GM23338 (cell line): ENCODE data around the gene IRAK2. TPM values are rescaled to one million over a fixed set of nuclear protein-coding genes. Genes with fewer than 3 reads are reported as not detected.
A peak's percentile ranks its signal among the peaks of the same experiment; 100 is the strongest.

Source experiments
- ATAC-seq: fragments of 200-7000 bp; cut with Tn5 transposase; 3 replicates; pipeline ENCODE4 v1.9.1; 2020
- DNase-seq: peaks from one replicate; pipeline ENCODE4 v3.0.0-alpha.2; 2015; ENCODE audit warnings: low spot score
- H2AFZ ChIP-seq: fragments of 200-600 bp; sonication (generic); 2 replicates; pipeline ENCODE4 v1.8.0; 2016; ENCODE audit warnings: antibody characterized with exemption, mild to moderate bottlenecking, moderate library complexity
- H3F3A ChIP-seq: fragments of 200-600 bp; sonication (generic); replicated peaks from 2 replicates; pipeline ENCODE4 v1.8.0; 2017; ENCODE audit warnings: antibody characterized with exemption, mixed run types, low read depth
- H3K27ac ChIP-seq: fragments of 200-600 bp; sonication (generic); 2 replicates; pipeline ENCODE4 v1.6.1; 2016; ENCODE audit warnings: low read depth
- H3K27me3 ChIP-seq: fragments of 200-600 bp; sonication (generic); 2 replicates; pipeline ENCODE4 v1.8.0; 2016; ENCODE audit warnings: mild to moderate bottlenecking, mixed run types, moderate library complexity; ENCODE audit not compliant: insufficient read depth
- H3K36me3 ChIP-seq: fragments of 200-600 bp; sonication (generic); 2 replicates; pipeline ENCODE4 v1.8.0; 2016; ENCODE audit warnings: mild to moderate bottlenecking; ENCODE audit not compliant: insufficient read depth
- H3K4me1 ChIP-seq: fragments of 200-600 bp; sonication (generic); 2 replicates; pipeline ENCODE4 v1.8.0; 2016; ENCODE audit warnings: mild to moderate bottlenecking, moderate library complexity; ENCODE audit not compliant: insufficient read depth
- H3K4me2 ChIP-seq: fragments of 200-600 bp; sonication (generic); 2 replicates; pipeline ENCODE4 v1.7.1; 2017; ENCODE audit warnings: mixed run types
- H3K4me3 ChIP-seq: fragments of 200-600 bp; sonication (generic); 2 replicates; pipeline ENCODE4 v1.6.1; 2016; ENCODE audit warnings: mixed run types
- H3K79me2 ChIP-seq: fragments of 200-600 bp; sonication (generic); replicated peaks from 2 replicates; pipeline ENCODE4 v1.8.0; 2017; ENCODE audit warnings: mild to moderate bottlenecking; ENCODE audit not compliant: insufficient read depth
- H3K9me2 ChIP-seq: fragments of 200-600 bp; sonication (generic); 2 replicates; pipeline ENCODE4 v1.8.0; 2017; ENCODE audit not compliant: insufficient read depth
- H4K20me1 ChIP-seq: fragments of 200-600 bp; sonication (generic); replicated peaks from 2 replicates; pipeline ENCODE4 v1.8.0; 2017; ENCODE audit warnings: mild to moderate bottlenecking; ENCODE audit not compliant: insufficient read depth
- H3K27ac Mint-ChIP-seq: 2 replicates; pipeline ENCODE4 v1.8.0; 2020; ENCODE audit warnings: inconsistent platforms, mild to moderate bottlenecking, moderate library complexity, mixed read lengths
- H3K27me3 Mint-ChIP-seq: 3 replicates; pipeline ENCODE4 v1.8.0; 2022; ENCODE audit warnings: low read depth, mild to moderate bottlenecking, moderate library complexity, mixed read lengths, inconsistent platforms; ENCODE audit not compliant: insufficient read depth, poor library complexity
- H3K36me3 Mint-ChIP-seq: 3 replicates; pipeline ENCODE4 v1.8.0; 2021; ENCODE audit warnings: low read depth, mild to moderate bottlenecking, inconsistent platforms, moderate library complexity, mixed read lengths
- H3K4me1 Mint-ChIP-seq: 3 replicates; pipeline ENCODE4 v1.8.0; 2020; ENCODE audit warnings: mild to moderate bottlenecking, inconsistent platforms, mixed read lengths
- H3K4me3 Mint-ChIP-seq: 3 replicates; pipeline ENCODE4 v1.8.0; 2021; ENCODE audit warnings: moderate library complexity, mild to moderate bottlenecking, inconsistent platforms, mixed read lengths
- H3K9me3 Mint-ChIP-seq: 3 replicates; pipeline ENCODE4 v1.8.0; 2020; ENCODE audit warnings: moderate library complexity, mild to moderate bottlenecking, inconsistent platforms, mixed read lengths
- CREB1 ChIP-seq: fragments of 250-450 bp; sonication (Bioruptor Pico); IDR thresholded peaks from 2 replicates; pipeline ENCODE4 v1.5.0; 2020; ENCODE audit warnings: low read depth, mild to moderate bottlenecking, moderate library complexity
- EZH2 ChIP-seq: fragments of 200-600 bp; sonication (generic); IDR thresholded peaks from one replicate; pipeline ENCODE4 v1.8.0; 2017; ENCODE audit warnings: antibody characterized with exemption, mild to moderate bottlenecking, low read depth; ENCODE audit not compliant: unreplicated experiment
- EZH2phosphoT487 ChIP-seq: fragments of 200-600 bp; sonication (generic); IDR thresholded peaks from one replicate; pipeline ENCODE4 v1.8.1; 2018; ENCODE audit warnings: antibody characterized with exemption; ENCODE audit not compliant: unreplicated experiment
- JUNB ChIP-seq: IDR thresholded peaks from one replicate; pipeline ENCODE4 v1.6.1; 2016; ENCODE audit warnings: antibody characterized with exemption; ENCODE audit not compliant: unreplicated experiment
- NANOG ChIP-seq: IDR thresholded peaks from 2 replicates; pipeline ENCODE4 v1.6.1; 2016; ENCODE audit warnings: antibody characterized with exemption, borderline replicate concordance
- POLR2AphosphoS5 ChIP-seq: IDR thresholded peaks from 2 replicates; pipeline ENCODE4 v1.6.1; 2016; ENCODE audit warnings: antibody characterized with exemption, low read depth
- polyA plus RNA-seq: library from polyadenylated mRNA; unstranded; fragments of >200 nt; fragmentation: Nextera tagmentation; extraction: Ambion mirVana; gene quantifications from 2 replicates; pipeline ENCODE4 v1.2.1, GENCODE V29; 2016
- total RNA-seq: library from RNA; depleted of rRNA; stranded (reverse); fragments of >200 nt; shearing (Covaris generic); gene quantifications from 2 replicates; pipeline ENCODE4 v1.2.3, GENCODE V29; 2014
- TF ChIP-seq, protein P1 (sequence below): IDR thresholded peaks from 2 replicates; pipeline ENCODE4 v1.6.1; 2016; ENCODE audit warnings: antibody characterized with exemption
- TF ChIP-seq, protein P2 (sequence below), 2 experiments: fragments of 200-600 bp in 1 of 2; sonication (generic) in 1 of 2; conservative IDR thresholded peaks; 2 replicates each; pipeline versions ENCODE4 v1.5.1 to v1.6.1; 2016 to 2017; ENCODE audit warnings: antibody characterized with exemption in 2 of 2, low read depth in 2 of 2, mild to moderate bottlenecking in 2 of 2, moderate library complexity in 1 of 2
- TF ChIP-seq, protein P3 (sequence below): IDR thresholded peaks from one replicate; pipeline ENCODE4 v1.6.1; 2018; ENCODE audit warnings: antibody characterized with exemption; ENCODE audit not compliant: unreplicated experiment

Gene IRAK2
- total and polyA plus RNA-seq, 2 experiments from 2014 or later: 0.37 to 1.4 TPM

DNA sequence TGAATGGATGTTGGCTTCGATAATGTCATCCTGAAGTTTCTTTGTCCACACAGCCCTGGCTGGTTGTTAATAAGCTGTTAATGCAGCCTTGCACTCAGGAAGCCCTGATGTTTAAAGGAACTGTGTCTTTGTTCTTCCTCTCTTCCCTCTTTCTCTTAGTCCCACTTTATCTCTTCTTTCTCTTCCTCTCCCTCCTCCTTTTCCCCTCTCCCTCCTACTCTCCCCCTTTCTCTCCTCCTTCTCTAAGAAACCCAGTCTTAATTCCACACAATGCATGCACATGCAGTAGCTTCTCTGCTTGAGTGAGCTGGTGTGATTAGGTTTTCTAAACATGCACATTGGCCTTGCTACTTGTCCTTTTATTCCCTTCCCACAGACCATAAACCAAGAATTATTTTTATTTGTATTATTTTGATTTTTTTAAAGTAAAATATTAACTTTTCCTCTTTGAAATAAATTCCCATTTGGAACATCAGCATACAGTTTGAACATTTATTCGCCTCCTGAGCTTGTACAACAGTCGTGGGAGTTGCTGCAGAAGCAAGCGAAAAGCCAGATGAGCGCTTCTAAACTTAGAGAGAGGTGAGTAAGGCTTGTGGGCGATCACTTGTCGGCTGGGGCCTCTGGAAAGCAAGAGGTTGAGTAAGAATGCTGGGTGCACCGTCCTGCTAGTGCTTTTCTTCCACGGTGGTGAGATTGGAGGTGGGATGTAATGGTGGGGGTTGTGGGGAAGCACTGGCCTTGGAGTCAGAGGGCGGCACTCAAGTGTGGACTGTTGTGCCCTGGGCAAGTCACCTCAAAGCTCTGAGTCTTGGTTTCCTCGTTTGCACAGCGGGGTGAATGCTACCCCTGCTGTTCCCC is 120.8 kb downstream of the IRAK2 start:
- Mint-ChIP-seq H3K27me3 (peaks cover 5% of the 10 kb centered on the region), H3K4me1 (peaks cover 15% of the 10 kb centered on the region), H3K4me3 (no peak overlapping the region), H3K9me3 (no peaks in the 10 kb centered on the region), H3K27ac (peak overlapping the region; percentile 72; the same call in 1 of the 2 replicates), H3K36me3 (peaks cover 21% of the 10 kb centered on the region)
- Histone ChIP-seq H2AFZ (no peak overlapping the region), H3F3A (no peaks in the 10 kb centered on the region), H3K4me2 (no peak overlapping the region), H3K4me3 (no peak overlapping the region), H3K79me2 (no peaks in the 10 kb centered on the region), H3K4me1 (peaks cover 8% of the 10 kb centered on the region; the same call in 1 of the 2 replicates), H4K20me1 (no peaks in the 10 kb centered on the region), H3K27me3 (no peaks in the 10 kb centered on the region), H3K36me3 (peaks cover 3% of the 10 kb centered on the region; the same call in 1 of the 2 replicates), H3K9me2 (no peaks in the 10 kb centered on the region), H3K27ac (no peak overlapping the region)
- ATAC-seq (no peak), DNase-seq (no peak)
- TF ChIP-seq NANOG: no peak
- TF ChIP-seq, protein P1, sequence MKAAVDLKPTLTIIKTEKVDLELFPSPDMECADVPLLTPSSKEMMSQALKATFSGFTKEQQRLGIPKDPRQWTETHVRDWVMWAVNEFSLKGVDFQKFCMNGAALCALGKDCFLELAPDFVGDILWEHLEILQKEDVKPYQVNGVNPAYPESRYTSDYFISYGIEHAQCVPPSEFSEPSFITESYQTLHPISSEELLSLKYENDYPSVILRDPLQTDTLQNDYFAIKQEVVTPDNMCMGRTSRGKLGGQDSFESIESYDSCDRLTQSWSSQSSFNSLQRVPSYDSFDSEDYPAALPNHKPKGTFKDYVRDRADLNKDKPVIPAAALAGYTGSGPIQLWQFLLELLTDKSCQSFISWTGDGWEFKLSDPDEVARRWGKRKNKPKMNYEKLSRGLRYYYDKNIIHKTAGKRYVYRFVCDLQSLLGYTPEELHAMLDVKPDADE: no peak
- TF ChIP-seq, protein P2, sequence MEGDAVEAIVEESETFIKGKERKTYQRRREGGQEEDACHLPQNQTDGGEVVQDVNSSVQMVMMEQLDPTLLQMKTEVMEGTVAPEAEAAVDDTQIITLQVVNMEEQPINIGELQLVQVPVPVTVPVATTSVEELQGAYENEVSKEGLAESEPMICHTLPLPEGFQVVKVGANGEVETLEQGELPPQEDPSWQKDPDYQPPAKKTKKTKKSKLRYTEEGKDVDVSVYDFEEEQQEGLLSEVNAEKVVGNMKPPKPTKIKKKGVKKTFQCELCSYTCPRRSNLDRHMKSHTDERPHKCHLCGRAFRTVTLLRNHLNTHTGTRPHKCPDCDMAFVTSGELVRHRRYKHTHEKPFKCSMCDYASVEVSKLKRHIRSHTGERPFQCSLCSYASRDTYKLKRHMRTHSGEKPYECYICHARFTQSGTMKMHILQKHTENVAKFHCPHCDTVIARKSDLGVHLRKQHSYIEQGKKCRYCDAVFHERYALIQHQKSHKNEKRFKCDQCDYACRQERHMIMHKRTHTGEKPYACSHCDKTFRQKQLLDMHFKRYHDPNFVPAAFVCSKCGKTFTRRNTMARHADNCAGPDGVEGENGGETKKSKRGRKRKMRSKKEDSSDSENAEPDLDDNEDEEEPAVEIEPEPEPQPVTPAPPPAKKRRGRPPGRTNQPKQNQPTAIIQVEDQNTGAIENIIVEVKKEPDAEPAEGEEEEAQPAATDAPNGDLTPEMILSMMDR (conservative IDR thresholded peaks at IDR 0.05; ENCODE audit: low read depth in 2 of 2): no peak
- no peak for TF ChIP-seq EZH2

DNA sequence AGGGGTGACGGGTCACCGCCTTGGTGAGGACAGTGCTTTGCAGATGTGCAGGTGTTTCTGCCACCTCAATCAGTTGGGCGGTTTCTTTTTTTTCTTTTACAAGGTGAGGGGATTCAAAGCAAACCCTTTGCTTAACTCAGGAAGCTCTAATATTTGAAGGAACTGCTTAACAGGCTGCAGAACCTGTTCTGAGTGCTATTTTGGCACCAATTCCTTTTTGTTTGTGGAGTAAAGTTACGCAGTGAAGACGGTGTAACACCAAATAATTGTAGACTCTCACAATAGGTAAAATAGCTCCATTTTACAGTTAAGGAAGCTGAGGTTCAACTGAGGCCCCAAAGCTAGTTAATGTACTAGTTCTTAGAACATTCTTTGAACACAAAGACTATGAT is 121.4 kb downstream of the IRAK2 start:
- Mint-ChIP-seq H3K27ac (peak overlapping the region; percentile 72), H3K9me3 (no peaks in the 10 kb centered on the region), H3K4me1 (peaks cover 15% of the 10 kb centered on the region), H3K27me3 (peaks cover 5% of the 10 kb centered on the region), H3K4me3 (no peak overlapping the region), H3K36me3 (peaks cover 15% of the 10 kb centered on the region)
- no peak for DNase-seq
- Histone ChIP-seq H3K9me2 (no peaks in the 10 kb centered on the region), H3K4me3 (no peak overlapping the region), H4K20me1 (no peaks in the 10 kb centered on the region), H3K27me3 (no peaks in the 10 kb centered on the region), H3K4me1 (peaks cover 8% of the 10 kb centered on the region; the same call in 1 of the 2 replicates), H3F3A (no peaks in the 10 kb centered on the region), H3K79me2 (no peaks in the 10 kb centered on the region), H3K4me2 (no peak overlapping the region), H3K36me3 (peaks cover 3% of the 10 kb centered on the region; the same call in 1 of the 2 replicates), H2AFZ (no peak overlapping the region), H3K27ac (no peak overlapping the region)
- ATAC-seq: no peak
- TF ChIP-seq JUNB: no peak
- TF ChIP-seq, protein P2 (conservative IDR thresholded peaks at IDR 0.05; ENCODE audit: low read depth in 2 of 2): no peak
- TF ChIP-seq, protein P3, sequence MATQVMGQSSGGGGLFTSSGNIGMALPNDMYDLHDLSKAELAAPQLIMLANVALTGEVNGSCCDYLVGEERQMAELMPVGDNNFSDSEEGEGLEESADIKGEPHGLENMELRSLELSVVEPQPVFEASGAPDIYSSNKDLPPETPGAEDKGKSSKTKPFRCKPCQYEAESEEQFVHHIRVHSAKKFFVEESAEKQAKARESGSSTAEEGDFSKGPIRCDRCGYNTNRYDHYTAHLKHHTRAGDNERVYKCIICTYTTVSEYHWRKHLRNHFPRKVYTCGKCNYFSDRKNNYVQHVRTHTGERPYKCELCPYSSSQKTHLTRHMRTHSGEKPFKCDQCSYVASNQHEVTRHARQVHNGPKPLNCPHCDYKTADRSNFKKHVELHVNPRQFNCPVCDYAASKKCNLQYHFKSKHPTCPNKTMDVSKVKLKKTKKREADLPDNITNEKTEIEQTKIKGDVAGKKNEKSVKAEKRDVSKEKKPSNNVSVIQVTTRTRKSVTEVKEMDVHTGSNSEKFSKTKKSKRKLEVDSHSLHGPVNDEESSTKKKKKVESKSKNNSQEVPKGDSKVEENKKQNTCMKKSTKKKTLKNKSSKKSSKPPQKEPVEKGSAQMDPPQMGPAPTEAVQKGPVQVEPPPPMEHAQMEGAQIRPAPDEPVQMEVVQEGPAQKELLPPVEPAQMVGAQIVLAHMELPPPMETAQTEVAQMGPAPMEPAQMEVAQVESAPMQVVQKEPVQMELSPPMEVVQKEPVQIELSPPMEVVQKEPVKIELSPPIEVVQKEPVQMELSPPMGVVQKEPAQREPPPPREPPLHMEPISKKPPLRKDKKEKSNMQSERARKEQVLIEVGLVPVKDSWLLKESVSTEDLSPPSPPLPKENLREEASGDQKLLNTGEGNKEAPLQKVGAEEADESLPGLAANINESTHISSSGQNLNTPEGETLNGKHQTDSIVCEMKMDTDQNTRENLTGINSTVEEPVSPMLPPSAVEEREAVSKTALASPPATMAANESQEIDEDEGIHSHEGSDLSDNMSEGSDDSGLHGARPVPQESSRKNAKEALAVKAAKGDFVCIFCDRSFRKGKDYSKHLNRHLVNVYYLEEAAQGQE: no peak
- TF ChIP-seq CREB1 (CRISPR knock-in tag): no peak
- TF ChIP-seq EZH2phosphoT487: no peak
- no peak for TF ChIP-seq NANOG
- TF ChIP-seq POLR2AphosphoS5: no peak
- TF ChIP-seq, protein P1: no peak
